ENCODE data around the gene LCP2.

GRCh38 chr5:170252720-170253350 lies 44.7 kb downstream of the LCP2 start:
- TF ChIP-seq CTCF (conservative IDR thresholded peaks at IDR 0.05 in 1 of 2, IDR thresholded peaks at IDR 0.05 in 1 of 2; ENCODE audit: extremely low read depth in 1 of 2, insufficient read depth in 1 of 2, low read depth in 1 of 2, low read length in 2 of 2) (no peak), EZH2 (IDR thresholded peaks at IDR 0.05; ENCODE audit: borderline replicate concordance, low read length) (no peak)
